ENCODE measurements around the gene SYS1. TPM values are rescaled to one million over a fixed set of nuclear protein-coding genes. Genes with fewer than 3 reads are reported as not detected.
A peak's percentile ranks its signal among the peaks of the same experiment; 100 is the strongest.

SYS1 gene
- total and polyA plus RNA-seq, 2 of the 8 experiments (the other 6 are each of a cell fraction or from before 2014, with no cell fraction given): 19.6 to 50.8 TPM

DNA sequence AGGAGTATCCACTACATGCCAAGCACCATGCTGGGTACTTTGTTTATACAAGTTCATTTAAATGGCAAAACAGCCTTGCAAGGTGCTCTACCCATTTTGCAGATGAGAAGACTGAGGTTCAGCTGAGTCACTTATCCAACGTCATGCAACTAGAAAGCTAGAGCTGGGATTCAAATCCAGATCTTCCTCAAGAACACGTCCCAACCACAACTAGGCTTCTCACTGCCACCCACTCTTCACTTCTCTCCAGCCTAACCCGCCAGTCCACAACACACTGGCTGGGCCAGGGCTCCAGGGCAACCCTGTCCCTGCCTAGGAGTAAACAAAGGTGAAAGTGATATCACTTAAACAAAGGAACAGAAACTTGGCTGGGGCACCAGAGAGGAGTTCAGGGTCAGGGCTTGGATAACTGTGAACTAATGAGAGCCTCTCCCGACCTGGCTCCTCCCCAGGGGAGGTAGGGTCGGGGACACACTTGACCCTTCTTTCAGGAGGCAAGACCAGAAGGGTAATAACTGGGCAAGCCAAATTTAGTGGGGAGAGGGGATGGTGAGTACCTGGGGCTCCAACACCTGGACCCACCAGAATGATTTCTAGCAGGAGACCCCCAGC, 22.6 kb upstream of the SYS1 start (continued):
- TF ChIP-seq PHF8 (conservative IDR thresholded peaks at IDR 0.05; ENCODE audit: low read depth, low read length) (no peak), KDM1A (IDR thresholded peaks at IDR 0.05; ENCODE audit: borderline replicate concordance, low read length) (peak; percentile 97), RBBP5 (IDR thresholded peaks at IDR 0.05; ENCODE audit: borderline replicate concordance, low read depth, low read length) (no peak), CBX5 (IDR thresholded peaks at IDR 0.05; ENCODE audit: low read depth, low read length) (no peak), FOSL1 (IDR thresholded peaks at IDR 0.05; ENCODE audit: insufficient read depth, low read depth, low read length) (no peak), TCF12 (IDR thresholded peaks at IDR 0.05; ENCODE audit: low read depth, low read length) (no peak), SIX5 (IDR thresholded peaks at IDR 0.05; ENCODE audit: low read depth, low read length) (no peak), HDAC2 (IDR thresholded peaks at IDR 0.05; ENCODE audit: borderline replicate concordance in 1 of 2, low read depth in 2 of 2, low read length in 2 of 2) (peak in 1 of 2 experiments; percentile 57; a peak in 1 of 4 replicates)
- TF ChIP-seq, protein P1, sequence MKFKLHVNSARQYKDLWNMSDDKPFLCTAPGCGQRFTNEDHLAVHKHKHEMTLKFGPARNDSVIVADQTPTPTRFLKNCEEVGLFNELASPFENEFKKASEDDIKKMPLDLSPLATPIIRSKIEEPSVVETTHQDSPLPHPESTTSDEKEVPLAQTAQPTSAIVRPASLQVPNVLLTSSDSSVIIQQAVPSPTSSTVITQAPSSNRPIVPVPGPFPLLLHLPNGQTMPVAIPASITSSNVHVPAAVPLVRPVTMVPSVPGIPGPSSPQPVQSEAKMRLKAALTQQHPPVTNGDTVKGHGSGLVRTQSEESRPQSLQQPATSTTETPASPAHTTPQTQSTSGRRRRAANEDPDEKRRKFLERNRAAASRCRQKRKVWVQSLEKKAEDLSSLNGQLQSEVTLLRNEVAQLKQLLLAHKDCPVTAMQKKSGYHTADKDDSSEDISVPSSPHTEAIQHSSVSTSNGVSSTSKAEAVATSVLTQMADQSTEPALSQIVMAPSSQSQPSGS (IDR thresholded peaks at IDR 0.05; ENCODE audit: low read length): 0 out of 2 replicates have a peak, but pooled peaks have one; percentile 1

Measured in H1 (cell line).